ENCODE data around the gene TRIM3. TPM values are rescaled to one million over a fixed set of nuclear protein-coding genes. Genes with fewer than 3 reads are reported as not detected.
"Not testable (repeated sequence)": the region's sequence is repeated elsewhere in the genome, so short reads cannot be mapped to it uniquely, and the experiment has no call there.

Gene TRIM3
- polyA plus RNA-seq = 1 to 10 TPM; 1.8 to 5.0 (median 2.9) TPM

- Mint-ChIP-seq H3K27me3 (ENCODE audit: low read depth in 3 of 3) (peaks cover 1 to 8% (median 4%) of the 10 kb centered on the region in 3 donors), H3K4me1 (peaks cover 17 to 26% of the 10 kb centered on the region in 2 donors), H3K36me3 (peaks cover 0 to 10% (median 0%) of the 10 kb centered on the region in 3 donors), H3K4me3 (peak within 1 kb of the TSS; percentile 85 to 92 (median 89)), H3K9me3 (no peaks in the 10 kb centered on the region), H3K27ac (peak within 1 kb of the TSS; percentile 73 to 92 (median 88))
- DNase-seq = peak; percentile 71 to 77 (median 77)
These were observed at the start of gene TRIM3 for GRCh38 chr11:6473451-6474412. TSS of gene TRIM3 (minus strand) at chr11:6473941. CDS start at chr11:6465695, 8,246 bp downstream.

GRCh38 chr11:6523253-6523652 lies 49.5 kb upstream of the TRIM3 start:
- no peak for DNase-seq
- H3K27ac Mint-ChIP-seq = peak overlapping the region in 1 of 6 donors; percentile 32
- H3K27me3 Mint-ChIP-seq (ENCODE audit: low read depth in 3 of 3) = no peaks in the 10 kb centered on the region
- H3K4me1 Mint-ChIP-seq = peaks cover 11% of the 10 kb centered on the region in 2 donors
- H3K36me3 Mint-ChIP-seq = peaks cover 7 to 25% (median 8%) of the 10 kb centered on the region in 3 donors
- no peaks in the 10 kb centered on the region for H3K9me3 Mint-ChIP-seq
- no peak overlapping the region for H3K4me3 Mint-ChIP-seq

- not testable (repeated sequence) for H3K4me3 Mint-ChIP-seq; H3K27me3 Mint-ChIP-seq (ENCODE audit: low read depth in 3 of 3)
- H3K36me3 Mint-ChIP-seq = peaks cover 7 to 37% (median 12%) of the 10 kb centered on the region in 3 donors
These were observed 48.2 kb upstream of the TRIM3 start for GRCh38 chr11:6521946-6522345.

GRCh38 chr11:6520265-6520664 lies 46.5 kb upstream of the TRIM3 start:
- Mint-ChIP-seq H3K27me3 (ENCODE audit: low read depth in 3 of 3) (no peaks in the 10 kb centered on the region), H3K9me3 (no peaks in the 10 kb centered on the region), H3K27ac (no peak overlapping the region), H3K4me3 (no peak overlapping the region), H3K36me3 (peaks cover 11 to 47% (median 21%) of the 10 kb centered on the region in 3 donors), H3K4me1 (no peaks in the 10 kb centered on the region)
- no peak for DNase-seq

More at GRCh38 chr11:6521946-6522345, 48.2 kb upstream of the TRIM3 start:
- not testable (repeated sequence) for DNase-seq, H3K9me3 Mint-ChIP-seq, H3K27ac Mint-ChIP-seq
- peaks cover 10% of the 10 kb centered on the region in 2 donors for H3K4me1 Mint-ChIP-seq

GRCh38 chr11:6516865-6517264 lies 43.1 kb upstream of the TRIM3 start:
- Mint-ChIP-seq H3K27ac (no peak overlapping the region), H3K4me1 (no peaks in the 10 kb centered on the region), H3K9me3 (no peaks in the 10 kb centered on the region), H3K27me3 (ENCODE audit: low read depth in 3 of 3) (peaks cover 0 to 2% (median 0%) of the 10 kb centered on the region in 3 donors), H3K36me3 (peaks cover 17 to 59% (median 34%) of the 10 kb centered on the region in 3 donors), H3K4me3 (no peak overlapping the region)
- DNase-seq = no peak

- no peak overlapping the region for H3K4me3 Mint-ChIP-seq
- H3K27me3 Mint-ChIP-seq (ENCODE audit: low read depth in 3 of 3) = no peaks in the 10 kb centered on the region
- H3K27ac Mint-ChIP-seq = peak overlapping the region in 2 of 6 donors; percentile 43 to 85
- H3K9me3 Mint-ChIP-seq = no peaks in the 10 kb centered on the region
- peak in 2 of 3 donors; percentile 18 to 35 for DNase-seq
- H3K4me1 Mint-ChIP-seq = no peaks in the 10 kb centered on the region
- H3K36me3 Mint-ChIP-seq = peaks cover 13 to 32% (median 14%) of the 10 kb centered on the region in 3 donors
These were observed 32.0 kb upstream of the TRIM3 start for GRCh38 chr11:6505577-6506240.

GRCh38 chr11:6504166-6504565 lies 30.4 kb upstream of the TRIM3 start:
- no peak for DNase-seq
- no peaks in the 10 kb centered on the region for H3K4me1 Mint-ChIP-seq
- no peaks in the 10 kb centered on the region for H3K27me3 Mint-ChIP-seq (ENCODE audit: low read depth in 3 of 3)
- peaks cover 9 to 25% (median 14%) of the 10 kb centered on the region in 3 donors for H3K36me3 Mint-ChIP-seq
- H3K9me3 Mint-ChIP-seq = no peaks in the 10 kb centered on the region
- H3K4me3 Mint-ChIP-seq = no peak overlapping the region
- H3K27ac Mint-ChIP-seq = peak overlapping the region in 1 of 6 donors; percentile 27

GRCh38 chr11:6502382-6502781 lies 28.6 kb upstream of the TRIM3 start:
- H3K4me1 Mint-ChIP-seq = no peaks in the 10 kb centered on the region
- no peak for DNase-seq
- no peaks in the 10 kb centered on the region for H3K27me3 Mint-ChIP-seq (ENCODE audit: low read depth in 3 of 3)
- H3K9me3 Mint-ChIP-seq = no peaks in the 10 kb centered on the region
- H3K4me3 Mint-ChIP-seq = no peak overlapping the region
- peaks cover 15 to 27% (median 18%) of the 10 kb centered on the region in 3 donors for H3K36me3 Mint-ChIP-seq
- H3K27ac Mint-ChIP-seq = no peak overlapping the region

- H3K4me1 Mint-ChIP-seq = peaks cover 0 to 5% of the 10 kb centered on the region in 2 donors
- H3K27ac Mint-ChIP-seq = no peak overlapping the region
- no peak for DNase-seq
- H3K27me3 Mint-ChIP-seq (ENCODE audit: low read depth in 3 of 3) = peaks cover 0 to 3% (median 0%) of the 10 kb centered on the region in 3 donors
- no peaks in the 10 kb centered on the region for H3K9me3 Mint-ChIP-seq
- peaks cover 12 to 24% (median 15%) of the 10 kb centered on the region in 3 donors for H3K36me3 Mint-ChIP-seq
- H3K4me3 Mint-ChIP-seq = no peak overlapping the region
These were observed 24.8 kb upstream of the TRIM3 start for GRCh38 chr11:6498544-6498943.

GRCh38 chr11:6498121-6498520 lies 24.4 kb upstream of the TRIM3 start:
- H3K4me1 Mint-ChIP-seq = peaks cover 0 to 5% of the 10 kb centered on the region in 2 donors
- H3K36me3 Mint-ChIP-seq = peaks cover 12 to 20% (median 16%) of the 10 kb centered on the region in 3 donors
- DNase-seq = no peak
- peaks cover 0 to 3% (median 0%) of the 10 kb centered on the region in 3 donors for H3K27me3 Mint-ChIP-seq (ENCODE audit: low read depth in 3 of 3)
- no peak overlapping the region for H3K27ac Mint-ChIP-seq
- H3K4me3 Mint-ChIP-seq = no peak overlapping the region
- no peaks in the 10 kb centered on the region for H3K9me3 Mint-ChIP-seq

- Mint-ChIP-seq H3K27ac (peak within 1 kb of the TSS in 2 of 6 donors; percentile 46 to 52), H3K4me1 (peaks cover 0 to 13% of the 10 kb centered on the region in 2 donors), H3K36me3 (peaks cover 12 to 26% (median 17%) of the 10 kb centered on the region in 3 donors), H3K9me3 (no peaks in the 10 kb centered on the region), H3K27me3 (ENCODE audit: low read depth in 3 of 3) (peaks cover 0 to 3% (median 0%) of the 10 kb centered on the region in 3 donors), H3K4me3 (no peak within 1 kb of the TSS)
- DNase-seq = no peak
These were observed 23.5 kb upstream of the TRIM3 start, which contains the start of gene DNHD1 for GRCh38 chr11:6497069-6497839. TSS of gene DNHD1 (plus strand) at chr11:6497280. CDS start at chr11:6498216, 936 bp downstream.

GRCh38 chr11:6489306-6489705 lies 15.6 kb upstream of the TRIM3 start:
- DNase-seq = no peak
- Mint-ChIP-seq H3K27me3 (ENCODE audit: low read depth in 3 of 3) (no peaks in the 10 kb centered on the region), H3K4me3 (no peak overlapping the region), H3K9me3 (no peaks in the 10 kb centered on the region), H3K36me3 (peaks cover 5 to 19% (median 6%) of the 10 kb centered on the region in 3 donors), H3K4me1 (peaks cover 6 to 17% of the 10 kb centered on the region in 2 donors), H3K27ac (peak overlapping the region in 1 of 6 donors; percentile 5)

- H3K4me3 Mint-ChIP-seq = no peak overlapping the region
- DNase-seq = no peak
- H3K27ac Mint-ChIP-seq = peak overlapping the region in 2 of 6 donors; percentile 5 to 33
- H3K27me3 Mint-ChIP-seq (ENCODE audit: low read depth in 3 of 3) = no peaks in the 10 kb centered on the region
- H3K9me3 Mint-ChIP-seq = no peaks in the 10 kb centered on the region
- H3K4me1 Mint-ChIP-seq = peaks cover 6 to 17% of the 10 kb centered on the region in 2 donors
- peaks cover 5 to 19% (median 6%) of the 10 kb centered on the region in 3 donors for H3K36me3 Mint-ChIP-seq
These were observed 15.1 kb upstream of the TRIM3 start for GRCh38 chr11:6488821-6489220.
